Subcutaneous adipose tissue (tissue), 4 donors: ENCODE data around the gene SYT7. TPM values are rescaled to one million over a fixed set of nuclear protein-coding genes. Genes with fewer than 3 reads are reported as not detected.

Experiments used
- total RNA-seq, 4 donors: library from RNA; depleted of rRNA; stranded (reverse); fragments of >200 nt; gene quantifications; one replicate each; pipeline ENCODE4 v1.1.0, GENCODE V29; 2016
- TF ChIP-seq, protein P1 (sequence below): fragments of 450-650 bp; IDR thresholded peaks from one replicate; pipeline ENCODE4 v1.5.1; 2016; ENCODE audit warnings: low read depth, mild to moderate bottlenecking, control low read depth, antibody characterized with exemption, moderate library complexity

Gene SYT7
- total RNA-seq, 4 donors from 2014 or later: 0.66 to 4.0 (median 1.4) TPM

DNA sequence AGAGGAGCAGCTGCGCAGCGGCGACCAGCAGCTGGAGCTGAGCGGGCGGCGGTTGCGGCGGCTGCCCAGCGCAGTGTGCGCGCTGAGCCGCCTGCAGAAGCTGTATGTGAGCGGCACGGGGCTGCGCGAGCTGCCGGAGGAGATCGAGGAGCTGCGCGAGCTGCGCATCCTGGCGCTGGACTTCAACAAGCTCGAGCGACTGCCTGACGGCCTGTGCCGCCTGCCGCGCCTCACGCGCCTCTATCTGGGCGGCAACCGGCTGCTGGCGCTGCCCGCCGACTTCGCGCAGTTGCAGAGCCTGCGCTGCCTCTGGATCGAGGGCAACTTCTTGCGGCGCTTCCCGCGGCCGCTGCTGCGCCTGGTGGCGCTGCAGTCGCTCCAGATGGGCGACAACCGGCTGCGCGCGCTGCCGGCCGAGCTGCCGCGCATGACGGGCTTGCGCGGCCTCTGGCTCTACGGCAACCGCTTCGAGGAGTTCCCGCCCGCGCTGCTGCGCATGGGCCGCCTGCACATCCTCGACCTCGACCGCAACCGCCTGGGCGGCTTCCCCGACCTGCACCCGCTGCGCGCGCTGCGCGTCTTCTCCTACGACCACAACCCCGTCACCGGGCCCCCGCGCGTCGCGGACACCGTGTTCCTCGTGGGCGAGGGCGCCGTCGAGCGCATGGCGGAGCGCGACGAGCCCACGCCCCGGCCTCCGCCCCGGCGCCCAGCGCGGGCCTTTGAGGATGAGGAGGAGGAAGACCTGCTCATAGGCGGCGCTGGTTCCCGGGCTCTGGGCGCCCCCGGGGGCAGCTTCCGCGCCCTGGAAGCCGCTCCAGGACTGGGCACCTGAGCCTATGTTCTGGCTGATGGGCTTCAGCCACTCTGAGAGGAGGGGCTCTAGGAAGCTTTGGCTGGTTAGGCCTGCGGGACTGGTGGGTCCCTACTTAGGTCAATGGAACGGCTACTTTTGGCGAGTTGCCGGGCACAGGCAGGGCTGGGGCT is 71.5 kb downstream of the SYT7 start:
- TF ChIP-seq, protein P1, sequence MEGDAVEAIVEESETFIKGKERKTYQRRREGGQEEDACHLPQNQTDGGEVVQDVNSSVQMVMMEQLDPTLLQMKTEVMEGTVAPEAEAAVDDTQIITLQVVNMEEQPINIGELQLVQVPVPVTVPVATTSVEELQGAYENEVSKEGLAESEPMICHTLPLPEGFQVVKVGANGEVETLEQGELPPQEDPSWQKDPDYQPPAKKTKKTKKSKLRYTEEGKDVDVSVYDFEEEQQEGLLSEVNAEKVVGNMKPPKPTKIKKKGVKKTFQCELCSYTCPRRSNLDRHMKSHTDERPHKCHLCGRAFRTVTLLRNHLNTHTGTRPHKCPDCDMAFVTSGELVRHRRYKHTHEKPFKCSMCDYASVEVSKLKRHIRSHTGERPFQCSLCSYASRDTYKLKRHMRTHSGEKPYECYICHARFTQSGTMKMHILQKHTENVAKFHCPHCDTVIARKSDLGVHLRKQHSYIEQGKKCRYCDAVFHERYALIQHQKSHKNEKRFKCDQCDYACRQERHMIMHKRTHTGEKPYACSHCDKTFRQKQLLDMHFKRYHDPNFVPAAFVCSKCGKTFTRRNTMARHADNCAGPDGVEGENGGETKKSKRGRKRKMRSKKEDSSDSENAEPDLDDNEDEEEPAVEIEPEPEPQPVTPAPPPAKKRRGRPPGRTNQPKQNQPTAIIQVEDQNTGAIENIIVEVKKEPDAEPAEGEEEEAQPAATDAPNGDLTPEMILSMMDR: no peak

DNA sequence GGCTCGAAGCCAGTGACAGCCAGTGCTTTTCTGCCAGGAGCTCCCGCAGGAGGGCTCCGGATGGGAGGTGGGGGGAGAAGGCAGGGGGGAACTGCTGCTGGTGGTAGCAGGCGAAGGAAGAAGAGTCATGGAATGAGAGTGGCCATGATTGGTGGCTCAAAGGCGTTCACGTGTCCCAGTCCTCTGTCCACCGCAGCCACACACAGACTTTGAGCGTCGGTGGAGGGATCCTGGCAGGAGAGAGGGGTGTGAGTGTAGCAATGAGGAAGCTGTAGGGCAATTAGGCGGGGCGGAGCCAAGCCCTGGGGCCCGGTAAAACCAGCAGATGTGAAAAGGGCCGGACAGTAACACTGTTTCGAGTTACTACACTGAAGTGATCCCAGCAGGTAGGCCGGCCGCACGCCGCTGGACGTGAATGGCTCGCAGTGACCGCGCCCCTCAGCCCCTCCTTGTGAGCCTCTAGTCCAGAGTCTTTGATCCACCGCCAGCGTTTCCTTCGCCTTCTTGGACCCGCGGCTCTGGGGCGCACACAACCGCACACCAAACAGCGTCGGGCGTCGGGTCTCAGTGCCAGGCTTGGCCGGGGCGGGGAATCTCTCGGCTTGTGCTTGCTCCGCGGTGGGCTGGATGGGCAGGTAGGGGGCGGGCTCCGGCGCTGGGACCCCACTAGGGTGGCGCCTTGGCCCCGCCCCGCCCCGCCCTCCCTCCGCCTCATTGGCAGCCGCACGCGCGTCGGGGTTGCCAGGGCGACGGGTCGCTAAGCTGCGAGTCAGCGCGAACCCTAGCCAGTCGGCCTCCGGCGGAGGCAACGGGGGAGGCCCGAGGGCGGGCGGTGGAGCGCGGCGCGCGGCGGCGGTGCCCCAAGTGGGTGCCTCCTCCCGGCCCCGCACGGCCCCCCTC is 72.7 kb downstream of the SYT7 start, which contains the start of gene LRRC10B:
Gene LRRC10B (plus strand): TSS at position 788 of the 900 bp plus-strand sequence. CDS start 250 bp downstream, outside the sequence.
- TF ChIP-seq, protein P1: no peak

DNA sequence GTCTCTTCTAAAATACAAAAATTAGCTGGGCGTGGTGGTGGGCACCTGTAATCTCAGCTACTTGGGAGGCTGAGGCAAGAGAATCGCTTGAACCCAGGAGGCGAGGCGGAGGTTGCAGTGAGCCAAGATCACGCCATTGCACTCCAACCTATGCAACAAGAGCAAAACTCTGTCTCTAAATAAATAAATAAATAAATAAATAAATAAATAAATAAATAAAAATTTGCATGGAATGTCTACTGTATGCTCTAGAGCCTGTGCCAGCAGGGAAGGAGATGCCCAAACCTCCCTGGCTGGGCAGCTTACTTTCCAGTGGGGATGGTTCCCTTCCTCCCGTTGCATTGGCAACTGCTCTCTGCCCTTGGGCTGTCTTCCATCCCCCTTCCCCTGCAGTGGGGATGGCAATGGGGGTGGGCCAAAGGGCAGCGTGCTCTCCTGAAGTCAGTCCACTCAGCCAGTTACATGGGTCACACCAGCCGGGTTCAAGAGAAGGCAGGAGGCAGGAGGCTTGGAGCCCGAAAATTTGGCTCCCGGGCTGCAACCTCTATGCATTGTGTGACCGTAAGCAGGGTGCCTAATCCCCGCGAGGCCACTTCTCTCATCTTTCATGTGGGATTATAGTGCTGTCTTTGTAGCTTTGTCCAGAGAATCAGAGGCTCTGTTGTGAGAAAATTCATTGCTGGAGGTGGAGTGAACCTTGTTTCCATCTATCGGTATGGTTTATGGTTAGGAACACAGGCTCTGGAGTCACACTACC is 73.7 kb downstream of the SYT7 start:
- TF ChIP-seq, protein P1: no peak

DNA sequence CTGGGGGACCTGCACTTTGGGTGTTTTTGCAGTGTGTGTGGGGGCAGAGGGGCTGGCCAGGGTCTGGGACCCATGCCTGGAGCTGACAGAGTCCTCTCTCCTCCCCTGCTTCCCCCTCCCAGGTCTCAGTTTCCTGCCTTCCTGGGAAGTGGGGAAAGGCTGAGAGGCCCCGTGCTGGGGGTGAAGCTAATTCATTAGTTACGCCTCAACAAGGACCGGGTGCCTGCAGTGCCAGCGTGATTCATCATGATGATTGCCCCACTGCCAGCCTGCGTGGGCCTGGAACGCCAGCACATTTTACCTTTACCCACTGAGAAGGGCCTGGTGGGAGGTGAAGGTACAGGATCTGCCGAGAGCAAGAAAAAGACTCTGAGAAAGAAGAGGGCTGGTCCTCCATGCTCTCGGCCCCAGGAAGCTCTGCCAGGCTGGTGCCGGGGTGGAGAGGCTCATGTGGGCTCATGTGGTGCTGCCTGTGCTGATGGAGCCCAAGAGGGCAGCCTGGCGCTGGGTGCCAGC is 75.2 kb downstream of the SYT7 start:
- TF ChIP-seq, protein P1: no peak

DNA sequence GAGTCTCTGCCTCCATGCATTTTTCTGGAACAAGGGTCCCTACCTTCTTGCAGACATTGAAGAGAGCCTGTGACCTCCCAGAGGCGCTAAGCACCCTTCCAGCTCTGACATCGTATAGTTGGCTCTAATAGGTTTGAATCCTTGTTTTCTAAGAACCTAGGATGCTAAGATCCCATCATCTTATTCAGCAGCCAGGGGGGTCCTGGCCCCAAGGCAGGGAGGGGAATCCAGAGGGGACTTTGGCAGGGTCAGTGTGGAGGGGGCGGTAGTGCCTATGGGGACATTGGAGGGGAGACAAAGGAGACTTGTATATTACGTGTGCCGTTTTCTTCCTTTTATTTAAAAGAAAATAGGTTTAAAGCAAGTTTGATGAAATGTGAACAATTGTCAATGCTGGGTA is 75.8 kb downstream of the SYT7 start:
- TF ChIP-seq, protein P1: no peak

DNA sequence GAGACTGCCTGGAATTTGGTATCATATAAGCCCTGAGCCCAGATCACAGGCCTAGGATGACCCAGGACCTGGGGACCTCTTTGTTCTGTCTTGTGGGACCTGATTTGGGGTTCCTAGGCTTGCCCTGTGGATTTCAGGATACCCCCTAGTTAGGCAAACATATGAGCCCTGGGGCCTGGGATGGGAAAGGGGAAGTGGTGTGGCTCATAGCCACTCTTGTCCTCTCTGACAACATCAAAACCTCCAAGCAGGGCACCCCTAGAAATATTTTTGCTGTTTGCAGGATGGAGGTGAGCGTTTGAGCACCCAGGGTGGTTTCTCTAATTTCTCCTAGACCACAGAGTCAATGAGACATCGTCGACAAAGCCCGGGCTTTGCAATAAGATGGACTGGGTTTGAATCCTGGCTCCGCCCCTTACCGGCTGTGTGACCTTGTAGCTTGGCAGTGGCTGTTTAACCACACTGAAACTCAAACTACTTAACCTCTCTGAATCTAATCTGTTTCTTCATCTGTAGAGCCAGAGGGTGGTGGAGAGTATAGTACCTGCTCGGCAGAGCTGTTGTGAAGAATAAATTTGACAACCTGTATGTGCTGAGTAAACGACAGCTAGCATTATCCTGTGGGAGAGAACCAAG is 77.6 kb downstream of the SYT7 start:
- TF ChIP-seq, protein P1: no peak
